Fibroblast of mammary gland (primary cell): ENCODE measurements around the gene COPA.

Experiments used
- DNase-seq: peaks from one replicate; pipeline ENCODE4 v3.0.0-alpha.2; 2010; ENCODE audit warnings: low read depth
- H3K4me3 ChIP-seq: 2 replicates; pipeline ENCODE4 v1.5.1; 2011; ENCODE audit warnings: low read depth, mild to moderate bottlenecking, low read length, moderate library complexity; ENCODE audit not compliant: control insufficient read depth
- TF ChIP-seq, protein P1 (sequence below): conservative IDR thresholded peaks from 2 replicates; pipeline ENCODE4 v1.5.1; 2011; ENCODE audit warnings: low read depth, low read length, inconsistent platforms; ENCODE audit not compliant: control insufficient read depth, insufficient read depth

Gene COPA

DNA sequence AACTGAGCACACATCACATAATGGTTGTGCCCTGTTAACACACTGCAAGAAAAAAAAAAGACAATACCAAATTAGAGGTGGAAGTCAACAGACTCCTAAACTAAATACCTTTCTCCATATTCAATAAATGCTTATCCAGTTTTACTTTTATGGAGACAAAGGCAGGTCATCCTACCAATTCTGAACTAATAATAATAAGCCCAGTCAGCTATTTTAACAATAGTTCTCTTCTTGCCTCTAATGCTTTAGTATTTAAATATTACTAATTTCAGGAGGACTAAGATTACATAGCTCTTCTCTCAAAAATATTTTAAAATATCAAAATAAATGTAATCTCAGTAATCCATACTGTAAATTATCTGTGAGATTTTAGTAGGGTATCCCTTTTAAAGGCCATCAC is 10.5 kb downstream of the COPA start:
- DNase-seq, result no peak
- TF ChIP-seq, protein P1, sequence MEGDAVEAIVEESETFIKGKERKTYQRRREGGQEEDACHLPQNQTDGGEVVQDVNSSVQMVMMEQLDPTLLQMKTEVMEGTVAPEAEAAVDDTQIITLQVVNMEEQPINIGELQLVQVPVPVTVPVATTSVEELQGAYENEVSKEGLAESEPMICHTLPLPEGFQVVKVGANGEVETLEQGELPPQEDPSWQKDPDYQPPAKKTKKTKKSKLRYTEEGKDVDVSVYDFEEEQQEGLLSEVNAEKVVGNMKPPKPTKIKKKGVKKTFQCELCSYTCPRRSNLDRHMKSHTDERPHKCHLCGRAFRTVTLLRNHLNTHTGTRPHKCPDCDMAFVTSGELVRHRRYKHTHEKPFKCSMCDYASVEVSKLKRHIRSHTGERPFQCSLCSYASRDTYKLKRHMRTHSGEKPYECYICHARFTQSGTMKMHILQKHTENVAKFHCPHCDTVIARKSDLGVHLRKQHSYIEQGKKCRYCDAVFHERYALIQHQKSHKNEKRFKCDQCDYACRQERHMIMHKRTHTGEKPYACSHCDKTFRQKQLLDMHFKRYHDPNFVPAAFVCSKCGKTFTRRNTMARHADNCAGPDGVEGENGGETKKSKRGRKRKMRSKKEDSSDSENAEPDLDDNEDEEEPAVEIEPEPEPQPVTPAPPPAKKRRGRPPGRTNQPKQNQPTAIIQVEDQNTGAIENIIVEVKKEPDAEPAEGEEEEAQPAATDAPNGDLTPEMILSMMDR, result no peak
- H3K4me3 ChIP-seq, result no peak overlapping the region

DNA sequence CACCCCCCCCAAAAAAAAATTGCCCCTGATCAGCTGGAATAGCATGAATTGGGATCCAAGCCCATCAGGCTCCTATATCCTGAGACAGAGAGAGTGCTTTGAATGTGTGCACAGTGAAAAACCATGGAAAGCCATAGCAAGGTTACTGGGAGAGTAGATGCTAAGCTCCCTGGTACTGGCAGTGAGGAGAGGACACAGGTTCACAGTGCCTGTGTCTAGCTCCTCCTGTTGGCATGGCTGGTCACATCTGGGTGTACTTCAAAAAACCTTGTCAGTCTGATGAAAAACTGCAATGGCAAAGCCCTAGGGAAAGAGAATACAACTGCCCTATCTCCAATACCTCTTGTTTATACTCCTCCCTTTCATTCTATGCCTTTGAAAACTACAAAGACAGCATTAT is 12.9 kb downstream of the COPA start:
- TF ChIP-seq, protein P1, result no peak
- H3K4me3 ChIP-seq, result no peak overlapping the region
- no peak for DNase-seq

DNA sequence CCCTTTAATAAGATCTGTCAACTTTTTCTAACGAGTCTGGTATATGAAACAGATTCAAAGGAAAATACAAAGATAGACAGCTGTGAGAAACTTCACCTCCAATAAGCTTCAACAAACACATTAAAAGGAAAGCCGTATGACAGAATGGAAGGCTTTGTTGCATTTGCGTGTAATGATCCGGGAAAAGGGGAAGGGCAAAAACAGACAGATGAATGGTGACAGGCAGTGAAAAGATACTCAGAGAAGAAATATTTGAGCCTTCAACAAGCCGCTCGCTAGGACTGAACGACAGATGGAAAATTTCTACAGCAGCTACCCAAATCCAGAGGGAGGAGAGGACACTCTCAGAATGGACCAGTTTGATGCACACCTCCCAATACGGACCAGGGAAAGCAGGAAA is 14.9 kb downstream of the COPA start:
- H3K4me3 ChIP-seq, result no peak overlapping the region
- TF ChIP-seq, protein P1, result no peak
- no peak for DNase-seq

DNA sequence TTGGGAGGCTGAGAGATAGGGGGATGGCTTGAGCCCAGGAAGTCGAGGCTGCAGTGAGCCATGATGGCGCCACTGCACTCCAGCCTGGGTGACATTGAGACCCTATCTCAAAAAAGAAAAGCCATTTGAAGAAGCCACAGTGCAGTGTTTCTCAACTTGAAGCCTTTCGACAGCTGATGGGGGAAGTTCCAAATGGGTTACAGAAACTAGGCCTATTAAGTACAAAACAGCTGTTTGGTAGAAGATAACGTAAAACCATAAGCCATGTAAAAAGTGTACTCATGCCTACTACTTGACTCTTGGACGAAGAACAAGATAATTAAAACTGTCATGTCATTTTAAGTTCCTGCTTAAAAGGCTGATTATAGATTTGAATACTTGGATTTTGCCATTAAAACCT is 16.6 kb downstream of the COPA start:
- no peak overlapping the region for H3K4me3 ChIP-seq
- TF ChIP-seq, protein P1, result no peak
- DNase-seq, result no peak

DNA sequence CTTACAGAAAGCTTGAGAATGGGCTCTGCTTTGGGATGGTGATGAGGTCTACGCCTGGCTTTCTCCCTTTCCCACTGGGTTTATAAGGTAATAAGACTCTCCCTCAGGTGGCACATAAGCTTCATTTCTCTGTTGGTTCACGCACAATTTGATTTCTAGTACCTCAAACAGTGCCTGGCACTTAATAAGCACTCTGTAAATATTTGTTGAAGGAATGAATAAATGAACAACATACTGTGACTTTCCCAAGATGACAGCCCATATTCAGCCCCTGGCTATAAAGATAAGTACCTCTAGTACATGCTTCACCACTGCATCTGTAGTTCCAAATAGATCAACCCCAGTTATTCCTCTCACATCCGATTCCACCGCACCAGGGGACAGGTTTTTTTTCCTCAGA is 17.8 kb downstream of the COPA start:
- no peak for DNase-seq
- H3K4me3 ChIP-seq, result no peak overlapping the region
- TF ChIP-seq, protein P1, result no peak

DNA sequence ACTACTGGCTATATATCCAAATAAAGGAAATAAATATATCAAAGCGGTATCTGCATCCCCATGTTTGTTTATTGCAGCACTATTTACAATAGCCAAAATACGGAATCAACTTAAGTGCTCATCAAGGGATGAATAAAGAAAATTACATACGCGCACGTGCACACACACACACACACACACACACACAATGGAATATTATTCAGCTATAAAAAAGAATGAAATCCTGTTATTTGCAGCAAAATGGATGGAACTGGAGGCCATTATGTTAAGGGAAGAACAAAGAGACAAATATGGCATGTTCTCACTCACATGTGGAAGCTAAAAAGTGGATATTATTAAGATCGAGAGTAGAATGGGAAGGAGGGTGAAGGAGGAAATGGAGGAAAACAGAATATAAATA is 20.2 kb downstream of the COPA start:
- TF ChIP-seq, protein P1, result no peak
- DNase-seq, result no peak
- no peak overlapping the region for H3K4me3 ChIP-seq

DNA sequence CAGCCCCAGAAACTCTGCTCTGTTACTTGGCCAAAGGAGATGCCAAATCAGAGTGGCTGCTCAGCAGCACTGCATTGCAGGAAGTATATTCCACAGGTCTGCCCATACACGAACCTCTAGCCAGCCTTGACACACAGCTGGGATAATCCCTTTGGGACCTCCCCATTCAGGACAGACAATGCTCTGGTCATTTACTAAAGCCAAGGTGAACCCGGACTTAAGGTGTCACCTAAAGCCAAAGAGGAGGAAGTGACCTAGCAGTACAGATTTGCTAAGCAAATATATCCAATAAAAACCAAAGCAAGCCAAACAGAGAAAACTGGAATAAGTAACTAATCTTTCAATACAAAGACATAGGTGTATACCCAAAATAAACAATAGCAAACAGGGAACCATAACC is 27.7 kb downstream of the COPA start:
- TF ChIP-seq, protein P1, result no peak
- H3K4me3 ChIP-seq, result no peak overlapping the region
- no peak for DNase-seq
